ENCODE measurements around the gene TP53AIP1. TPM values are rescaled to one million over a fixed set of nuclear protein-coding genes. Genes with fewer than 3 reads are reported as not detected.

Gene TP53AIP1
- total RNA-seq, 2 experiments from 2014 or later = not detected

DNA sequence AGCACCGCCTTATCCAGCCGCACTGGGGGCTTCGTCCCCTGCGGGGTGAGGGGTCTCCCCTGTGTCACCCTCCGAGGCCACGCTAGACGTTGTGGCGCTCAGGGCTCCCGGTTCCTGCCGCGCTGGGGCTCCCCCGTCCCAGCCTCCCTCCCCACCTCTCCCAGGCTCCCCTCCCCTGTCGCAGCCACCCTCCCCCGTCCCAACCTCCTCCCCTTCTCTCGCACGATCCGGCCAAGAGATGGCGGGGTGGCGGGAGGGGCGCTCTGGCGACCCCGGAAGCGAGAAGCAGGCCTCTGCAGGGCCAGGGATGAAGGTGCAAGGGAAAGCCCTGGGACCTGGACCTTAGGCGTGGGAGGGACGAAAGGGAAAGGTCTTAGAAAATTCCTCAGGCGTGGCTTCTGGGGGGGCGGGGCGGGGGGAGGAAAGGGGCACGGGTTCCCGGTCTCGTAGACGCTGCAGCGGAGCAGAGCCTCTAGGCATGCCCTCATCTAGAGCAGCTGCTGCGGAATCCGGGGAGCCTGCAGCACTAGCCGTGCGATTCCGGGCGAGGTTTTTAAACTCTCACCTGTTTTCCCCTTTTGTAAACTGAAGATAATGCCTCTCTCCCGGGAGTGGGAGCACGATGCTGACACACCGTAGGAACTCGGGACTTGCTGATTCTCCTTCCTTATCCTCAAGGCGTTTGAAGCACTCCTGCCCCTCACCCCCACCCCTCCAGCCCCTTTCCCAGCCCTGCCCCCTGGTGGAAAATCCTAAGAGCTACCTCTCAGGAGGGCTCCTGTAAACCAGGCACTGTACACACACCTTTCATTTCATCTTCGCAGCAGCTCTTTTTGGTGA is 37.1 kb downstream of the TP53AIP1 start:
- Mint-ChIP-seq H3K9me3 (no peaks in the 10 kb centered on the region), H3K4me3 (peak overlapping the region; percentile 68), H3K27me3 (peaks cover 27% of the 10 kb centered on the region), H3K36me3 (ENCODE audit: low read depth) (no peaks in the 10 kb centered on the region), H3K4me1 (ENCODE audit: low read depth) (peaks cover 12% of the 10 kb centered on the region), H3K27ac (no peak overlapping the region)
- CTCF ChIA-PET = interaction anchor here (1.0 to 10.4 kb wide), 11 partner anchors 9 to 51 kb away, joined by 3 to 123 read pairs (median 6); partner anchors contain the start of gene KCNJ5
- ATAC-seq = peak; percentile 75
- DNase-seq = peak; percentile 48
- intact Hi-C loops (cut with micrococcal nuclease) = no loop called here
- POLR2A ChIA-PET = interaction anchor here (1.0 kb wide), 1 partner anchor 867 kb away, joined by 4 read pairs; no protein-coding TSS in a partner anchor
- TF ChIP-seq, protein P1, sequence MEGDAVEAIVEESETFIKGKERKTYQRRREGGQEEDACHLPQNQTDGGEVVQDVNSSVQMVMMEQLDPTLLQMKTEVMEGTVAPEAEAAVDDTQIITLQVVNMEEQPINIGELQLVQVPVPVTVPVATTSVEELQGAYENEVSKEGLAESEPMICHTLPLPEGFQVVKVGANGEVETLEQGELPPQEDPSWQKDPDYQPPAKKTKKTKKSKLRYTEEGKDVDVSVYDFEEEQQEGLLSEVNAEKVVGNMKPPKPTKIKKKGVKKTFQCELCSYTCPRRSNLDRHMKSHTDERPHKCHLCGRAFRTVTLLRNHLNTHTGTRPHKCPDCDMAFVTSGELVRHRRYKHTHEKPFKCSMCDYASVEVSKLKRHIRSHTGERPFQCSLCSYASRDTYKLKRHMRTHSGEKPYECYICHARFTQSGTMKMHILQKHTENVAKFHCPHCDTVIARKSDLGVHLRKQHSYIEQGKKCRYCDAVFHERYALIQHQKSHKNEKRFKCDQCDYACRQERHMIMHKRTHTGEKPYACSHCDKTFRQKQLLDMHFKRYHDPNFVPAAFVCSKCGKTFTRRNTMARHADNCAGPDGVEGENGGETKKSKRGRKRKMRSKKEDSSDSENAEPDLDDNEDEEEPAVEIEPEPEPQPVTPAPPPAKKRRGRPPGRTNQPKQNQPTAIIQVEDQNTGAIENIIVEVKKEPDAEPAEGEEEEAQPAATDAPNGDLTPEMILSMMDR (IDR thresholded peaks at IDR 0.05) = peak; percentile 44

DNA sequence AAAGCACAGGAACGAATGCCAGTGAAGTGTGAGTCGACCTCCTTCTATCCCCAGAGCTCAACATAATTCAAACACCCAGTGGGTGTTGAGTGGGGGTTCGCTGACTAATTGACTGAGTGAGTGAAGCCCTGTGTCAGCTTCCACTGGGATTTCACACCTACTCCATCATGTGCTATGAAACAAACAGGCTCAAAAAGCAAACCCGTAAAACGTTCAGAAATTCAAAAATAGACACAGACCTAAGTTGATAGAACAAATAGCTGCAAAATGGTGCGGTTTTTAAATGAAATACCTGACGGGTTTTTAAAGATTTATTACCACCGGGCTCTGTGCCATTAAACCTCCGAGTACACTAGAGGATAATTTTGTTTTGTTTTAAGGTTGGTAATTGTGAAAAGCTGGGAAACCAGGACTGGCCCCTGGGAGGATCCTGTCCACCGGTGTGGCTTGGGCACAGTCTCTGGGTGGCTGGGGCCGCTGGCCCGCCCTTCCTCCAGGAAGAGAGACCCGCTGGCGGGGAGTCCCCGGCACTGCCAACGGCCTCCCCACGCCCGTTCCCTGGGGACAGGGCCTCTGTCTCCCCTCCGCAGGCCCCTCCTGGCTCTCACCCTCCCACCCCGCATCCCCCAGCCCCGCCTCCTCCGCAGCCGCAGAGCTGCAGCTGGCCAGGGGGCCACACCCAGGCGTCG is 37.9 kb downstream of the TP53AIP1 start:
- CTCF ChIA-PET = interaction anchor here (1.3 to 10.4 kb wide), 7 partner anchors 10 to 51 kb away, joined by 3 to 123 read pairs (median 6); partner anchors contain the start of gene KCNJ5
- DNase-seq = no peak
- POLR2A ChIA-PET = interaction anchor here (1.0 kb wide), 1 partner anchor 866 kb away, joined by 4 read pairs; no protein-coding TSS in a partner anchor
- peak; percentile 45 for ATAC-seq
- Mint-ChIP-seq H3K4me1 (ENCODE audit: low read depth) (peaks cover 12% of the 10 kb centered on the region), H3K4me3 (peak overlapping the region; percentile 68), H3K9me3 (no peaks in the 10 kb centered on the region), H3K27ac (no peak overlapping the region), H3K27me3 (peaks cover 25% of the 10 kb centered on the region), H3K36me3 (ENCODE audit: low read depth) (no peaks in the 10 kb centered on the region)
- TF ChIP-seq, protein P1 (IDR thresholded peaks at IDR 0.05) = no peak
- intact Hi-C loops (cut with micrococcal nuclease) = no loop called here

DNA sequence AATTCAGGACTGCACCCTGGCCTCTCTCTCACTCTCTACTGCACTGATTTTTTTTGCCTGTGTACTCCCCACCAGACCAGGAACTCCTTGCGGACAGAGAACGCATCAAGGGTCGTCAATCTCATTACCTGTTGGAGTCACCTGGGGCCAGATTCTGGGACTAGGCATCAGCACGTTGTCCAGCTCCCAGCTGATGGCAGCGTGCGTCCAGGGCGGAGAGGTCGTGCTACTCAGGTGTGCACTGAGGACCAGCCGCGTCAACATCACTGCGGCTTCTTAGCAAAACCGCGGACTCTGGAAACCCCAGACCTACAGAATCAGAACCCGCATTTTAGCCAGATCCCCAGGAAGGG is 38.4 kb downstream of the TP53AIP1 start:
- Mint-ChIP-seq H3K9me3 (no peaks in the 10 kb centered on the region), H3K4me1 (ENCODE audit: low read depth) (peaks cover 12% of the 10 kb centered on the region), H3K4me3 (peak overlapping the region; percentile 68), H3K36me3 (ENCODE audit: low read depth) (no peaks in the 10 kb centered on the region), H3K27me3 (peaks cover 20% of the 10 kb centered on the region), H3K27ac (no peak overlapping the region)
- intact Hi-C loops (cut with micrococcal nuclease) = no loop called here
- TF ChIP-seq, protein P1 (IDR thresholded peaks at IDR 0.05) = no peak
- ChIA-PET CTCF (interaction anchor here (1.7 to 10.4 kb wide), 4 partner anchors 13 to 52 kb away, joined by 5 to 123 read pairs (median 35); partner anchors contain the start of gene KCNJ5), POLR2A (interaction anchor here (1.0 kb wide), 1 partner anchor 865 kb away, joined by 4 read pairs; no protein-coding TSS in a partner anchor)
- DNase-seq = no peak
- ATAC-seq = no peak

DNA sequence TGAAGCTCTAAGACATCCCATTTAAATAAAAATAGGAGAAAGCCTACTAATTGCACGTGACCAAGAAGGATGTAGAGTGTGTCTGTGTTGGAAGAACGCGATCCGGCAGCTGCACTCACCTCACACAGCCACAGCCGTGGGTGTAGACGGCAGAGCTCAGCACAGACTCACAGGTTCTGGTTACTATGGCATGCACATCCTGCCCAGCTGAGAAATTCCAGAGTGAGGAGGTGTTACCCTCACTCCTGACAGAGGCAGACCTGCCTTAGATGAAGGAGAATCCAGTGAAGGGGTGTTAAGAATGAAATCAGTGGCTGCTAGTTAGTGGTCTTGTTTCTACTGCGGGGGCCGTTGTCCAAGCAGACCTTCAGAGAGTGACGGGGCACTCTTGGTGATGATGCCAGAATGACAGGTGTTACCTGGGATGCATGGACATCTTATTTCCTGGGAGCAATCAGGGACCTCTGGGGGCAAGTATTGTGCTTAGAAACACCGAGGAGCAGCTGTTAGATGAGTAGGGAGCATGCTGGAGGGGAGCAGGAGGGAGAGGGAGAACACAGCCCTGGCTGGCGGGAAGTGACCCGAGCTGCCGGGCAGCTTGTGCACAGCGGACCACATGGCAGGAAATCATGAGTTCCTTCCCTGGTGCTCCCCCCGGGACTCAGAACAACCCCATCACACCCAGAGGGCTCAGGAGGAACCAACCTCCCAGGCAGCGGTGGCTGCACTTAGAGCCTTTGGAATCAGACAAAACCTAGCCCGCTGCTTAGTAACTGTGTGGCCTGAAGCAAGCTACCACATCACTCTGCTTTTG is 39.2 kb downstream of the TP53AIP1 start:
- CTCF ChIA-PET = interaction anchor here (1.0 to 10.4 kb wide), 6 partner anchors 12 to 58 kb away, joined by 3 to 123 read pairs (median 19); partner anchors contain the start of gene KCNJ5
- POLR2A ChIA-PET = no interaction called here
- Mint-ChIP-seq H3K36me3 (ENCODE audit: low read depth) (no peaks in the 10 kb centered on the region), H3K27ac (no peak overlapping the region), H3K27me3 (peaks cover 17% of the 10 kb centered on the region), H3K4me1 (ENCODE audit: low read depth) (peaks cover 10% of the 10 kb centered on the region), H3K4me3 (no peak overlapping the region), H3K9me3 (no peaks in the 10 kb centered on the region)
- intact Hi-C loops (cut with micrococcal nuclease) = no loop called here
- TF ChIP-seq, protein P1 (IDR thresholded peaks at IDR 0.05) = no peak
- no peak for ATAC-seq
- no peak for DNase-seq
